ENCODE data around the gene ATAT1.

The ATAT1 gene

DNA sequence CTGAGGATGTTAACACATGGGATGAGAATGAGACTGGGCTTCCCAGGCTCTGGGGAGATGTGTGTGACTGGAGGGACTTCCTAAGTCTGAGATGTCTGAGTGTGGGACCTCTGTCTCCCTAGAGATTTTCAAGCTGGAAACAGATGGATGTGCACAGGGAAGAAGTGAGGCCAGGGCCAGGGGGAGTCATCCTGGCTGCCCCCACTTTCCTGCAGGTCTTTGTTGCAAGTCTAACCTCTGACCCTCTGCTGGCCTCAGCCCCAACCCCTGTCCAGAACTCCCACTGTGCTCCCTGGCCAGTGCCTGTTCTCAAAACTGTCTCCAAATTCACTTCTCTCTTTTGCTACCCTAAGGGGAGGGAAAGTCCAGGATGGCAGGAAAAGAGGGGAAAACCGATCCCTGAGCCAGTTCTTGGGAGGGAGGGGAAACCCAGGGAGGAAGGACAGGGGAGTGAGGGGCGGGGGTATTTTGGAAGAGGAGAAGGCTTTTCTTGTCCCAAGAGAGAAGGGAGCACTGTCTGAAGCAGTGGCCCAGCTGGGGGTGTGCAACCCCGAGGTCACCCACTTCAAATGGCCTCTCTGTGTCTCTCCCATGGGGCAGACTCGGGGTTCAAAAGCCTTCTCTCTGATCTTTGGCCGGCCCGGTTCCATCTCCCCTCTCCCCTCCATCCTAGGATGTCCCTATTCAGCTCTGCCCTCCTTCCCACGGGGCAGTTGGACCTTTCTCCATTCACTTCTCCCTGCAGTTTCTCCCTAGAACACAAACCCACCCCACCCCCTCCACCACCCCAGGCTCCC lies 56.7 kb downstream of the ATAT1 start:
- no peak for DNase-seq (ENCODE audit: extremely low read depth in 1 of 2, low read depth in 1 of 2)

- DNase-seq (ENCODE audit: extremely low read depth in 1 of 2, low read depth in 1 of 2), result no peak
Measured at GRCh38 chr6:30683980-30684338, 57.3 kb downstream of the ATAT1 start.

GRCh38 chr6:30684386-30685156 lies 57.9 kb downstream of the ATAT1 start:
- peak in 1 of 2 donors; percentile 48 for DNase-seq (ENCODE audit: extremely low read depth in 1 of 2, low read depth in 1 of 2)

- DNase-seq (ENCODE audit: extremely low read depth in 1 of 2, low read depth in 1 of 2), result no peak
Measured at GRCh38 chr6:30685157-30686008, 58.7 kb downstream of the ATAT1 start.

DNA sequence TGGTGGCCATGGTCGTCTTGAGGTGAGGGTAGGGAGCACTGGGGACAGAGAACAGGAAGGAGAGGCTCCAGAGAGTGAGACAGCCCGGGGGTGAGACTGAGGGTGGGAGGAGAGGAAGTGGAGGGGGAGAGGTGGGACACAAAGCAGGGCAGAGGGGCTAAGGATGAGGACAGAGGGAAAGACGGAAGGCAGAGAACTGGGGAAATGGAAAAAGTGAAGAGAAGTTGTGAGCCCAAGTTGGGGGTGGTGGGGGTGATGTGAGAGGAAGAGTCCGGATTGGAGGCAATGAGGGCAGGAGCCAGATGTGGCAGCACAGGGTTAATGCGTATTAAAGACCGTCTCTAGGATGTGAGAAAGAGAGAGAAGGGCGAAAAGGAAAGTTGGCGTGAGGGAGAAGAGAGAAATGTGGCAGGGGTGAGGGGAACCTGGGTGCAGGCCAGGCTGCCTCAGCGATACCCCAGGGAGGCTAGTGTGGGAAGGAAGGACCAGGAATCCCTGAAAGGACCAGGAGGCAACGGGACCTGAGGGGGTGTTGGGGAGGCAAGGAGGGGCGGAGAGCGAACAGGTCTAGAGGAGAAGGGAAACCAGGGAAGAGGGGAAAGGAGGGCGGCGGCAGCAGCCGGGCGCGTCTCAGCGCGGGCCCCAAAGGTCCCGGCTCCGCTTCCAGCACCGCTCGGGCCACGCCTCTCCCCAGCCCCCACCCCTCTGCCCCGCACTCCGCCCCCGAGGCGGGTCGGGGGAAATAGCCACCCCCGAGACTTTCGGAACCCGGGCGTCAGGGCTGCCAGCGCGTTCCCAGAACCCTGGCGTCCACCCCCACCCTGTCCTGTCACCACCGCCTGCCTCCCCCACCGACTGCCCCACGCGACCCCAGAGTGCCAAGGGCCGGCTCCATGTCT lies 59.6 kb downstream of the ATAT1 start, which contains the start of gene PPP1R18:
TSS of gene PPP1R18 (minus strand) at position 637 of the 899 bp plus-strand sequence. CDS start at position 10, 627 bp downstream.
- DNase-seq (ENCODE audit: extremely low read depth in 1 of 2, low read depth in 1 of 2), result peak; percentile 72 to 83

DNA sequence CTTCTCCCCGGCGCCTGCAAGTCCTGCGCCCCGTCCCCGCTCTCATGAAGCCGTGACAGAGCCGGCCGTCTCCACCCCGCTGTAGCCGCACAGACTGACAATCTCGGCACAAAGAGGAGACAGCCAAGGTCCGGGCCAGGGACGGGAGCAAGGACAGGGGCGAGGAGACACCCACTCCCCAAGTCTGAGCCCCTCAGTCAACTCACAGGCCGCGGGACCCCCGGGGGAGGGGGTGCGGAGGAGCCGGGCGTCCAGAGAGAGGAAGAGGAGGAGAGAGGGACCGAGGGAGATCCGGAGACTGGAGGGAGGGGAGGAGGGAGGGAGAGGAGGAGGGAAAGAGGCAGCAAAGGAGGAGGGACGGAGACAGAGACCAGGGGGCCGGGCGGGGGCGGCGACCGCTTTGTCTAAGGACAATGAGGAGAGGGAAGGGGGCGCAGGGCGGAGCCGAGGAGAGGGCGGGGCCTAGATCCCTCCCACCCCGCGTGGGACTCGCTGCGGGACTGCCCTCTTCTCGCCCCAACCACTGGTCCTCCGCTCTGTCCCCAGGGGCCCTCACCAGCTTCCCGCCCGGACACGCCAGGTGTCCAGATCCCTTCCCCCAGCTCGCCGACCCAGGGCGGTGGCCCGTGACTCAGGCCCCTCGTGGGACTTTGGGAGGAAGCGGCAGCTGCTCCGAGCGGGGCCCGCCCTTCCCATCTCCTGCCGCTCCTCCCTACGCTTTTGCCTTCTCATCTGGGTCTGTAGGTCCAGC lies 60.4 kb downstream of the ATAT1 start:
- peak; percentile 78 to 90 for DNase-seq (ENCODE audit: extremely low read depth in 1 of 2, low read depth in 1 of 2)

GRCh38 chr6:30687659-30688431 lies 61.2 kb downstream of the ATAT1 start:
- DNase-seq (ENCODE audit: extremely low read depth in 1 of 2, low read depth in 1 of 2), result no peak

- no peak for DNase-seq (ENCODE audit: extremely low read depth in 1 of 2, low read depth in 1 of 2)
Measured at GRCh38 chr6:30688569-30688968, 61.9 kb downstream of the ATAT1 start.

GRCh38 chr6:30689022-30689865 lies 62.6 kb downstream of the ATAT1 start:
- no peak for DNase-seq (ENCODE audit: extremely low read depth in 1 of 2, low read depth in 1 of 2)

- no peak for DNase-seq (ENCODE audit: extremely low read depth in 1 of 2, low read depth in 1 of 2)
Measured at GRCh38 chr6:30689985-30690384, 63.3 kb downstream of the ATAT1 start.

DNA sequence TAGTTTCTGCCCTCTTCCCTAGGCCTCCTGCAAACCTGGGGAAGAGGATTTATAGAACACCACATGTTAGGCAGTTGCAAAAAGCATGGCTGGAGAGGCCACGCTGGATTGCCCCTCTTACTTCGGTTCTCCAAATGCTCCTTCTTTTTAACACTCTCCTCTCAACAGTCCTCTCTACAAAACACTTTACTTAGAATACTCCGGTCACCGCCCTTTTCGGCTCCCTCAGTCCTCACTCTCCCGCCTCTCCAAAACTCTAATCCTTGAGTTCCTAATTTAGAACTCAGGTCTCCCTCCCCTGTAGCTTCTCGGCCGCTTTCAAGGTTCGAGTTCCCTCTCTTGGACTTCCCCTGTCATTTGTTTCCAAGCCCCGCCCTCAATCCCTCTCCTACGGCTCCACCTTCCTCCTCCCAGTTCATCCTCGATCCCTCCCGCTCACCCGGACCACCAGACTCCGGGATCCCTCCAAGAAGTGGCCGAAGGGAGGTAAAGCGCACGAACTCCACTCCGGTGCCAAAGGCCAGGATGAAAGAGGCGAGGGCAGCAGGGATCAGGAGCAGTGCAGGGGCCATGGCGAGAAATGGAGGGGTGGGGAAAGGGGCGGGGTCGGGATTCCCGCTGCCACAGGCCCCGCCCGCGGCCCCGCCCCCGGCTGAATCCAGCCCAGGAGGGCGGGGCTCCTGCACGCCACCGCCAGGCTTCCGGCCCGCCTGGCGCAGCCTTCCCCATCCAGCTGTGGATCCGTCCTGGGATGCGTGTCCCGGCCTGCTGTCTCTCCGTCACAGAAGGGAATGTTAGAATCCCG lies 63.9 kb downstream of the ATAT1 start, which contains the start of gene NRM:
TSS of gene NRM (minus strand) at position 582 of the 805 bp plus-strand sequence. CDS start at position 572, 10 bp downstream.
- peak; percentile 51 to 66 for DNase-seq (ENCODE audit: extremely low read depth in 1 of 2, low read depth in 1 of 2)

- no peak for DNase-seq (ENCODE audit: extremely low read depth in 1 of 2, low read depth in 1 of 2)
Measured at GRCh38 chr6:30691208-30691847, 64.7 kb downstream of the ATAT1 start.
